ENCODE results near the gene COX20. TPM values are rescaled to one million over a fixed set of nuclear protein-coding genes. Genes with fewer than 3 reads are reported as not detected.

The COX20 gene
- total and polyA plus RNA-seq, 2 donors (not counting 3 experiments of a cell fraction or from before 2014, with no cell fraction given), result 17.1 to 30.2 TPM

DNA sequence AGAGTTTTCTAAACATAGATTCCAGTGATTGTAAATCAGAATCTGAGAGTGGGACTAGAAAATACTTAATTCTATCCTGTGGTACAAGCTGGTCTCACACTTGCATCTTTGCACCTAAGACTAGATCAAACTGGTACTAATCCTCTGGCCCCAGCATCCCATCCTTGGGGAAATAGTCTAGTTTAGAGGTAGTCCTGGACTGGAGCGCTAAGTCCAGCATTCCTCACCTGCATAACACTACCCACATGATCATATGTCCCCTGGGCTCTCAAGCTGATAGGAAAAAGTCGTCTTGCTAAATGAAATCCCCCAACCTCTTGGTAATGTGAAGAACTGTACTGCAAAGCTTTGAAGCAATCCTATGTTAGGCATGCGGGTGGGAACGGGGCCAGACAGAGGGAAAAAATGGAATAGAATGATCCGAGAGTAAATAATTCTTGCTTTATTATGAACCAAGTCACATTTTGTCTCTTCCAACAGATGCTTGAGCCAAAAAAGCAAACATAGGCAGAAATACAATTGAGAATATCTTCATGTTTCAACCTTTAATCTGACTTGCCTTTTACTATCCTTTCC, 4.8 kb downstream of the COX20 start:
- BruUV-seq (replicated peaks), result no TSS peak
- DNase-seq (ENCODE audit: low read depth, low spot score) (no peak), FAIRE-seq (no peak)
- intact Hi-C loops (cut with micrococcal nuclease) (no loop called here), dilution Hi-C loops (cut with MboI; ENCODE audit: extremely low pct_ligation_motif_present, low sequenced_read_pairs) (no loop called here)
- Histone ChIP-seq H3K36me3 (ENCODE audit: control insufficient read depth in 2 of 2, extremely low read depth in 1 of 2, insufficient read depth in 2 of 2, low read length in 2 of 2) (peaks cover 8 to 37% of the 10 kb centered on the region in 2 experiments), H3K4me1 (ENCODE audit: control insufficient read depth, extremely low read depth, insufficient read depth, low read length) (peaks cover 16% of the 10 kb centered on the region), H3K4me3 (replicated peaks in 1 of 3; ENCODE audit: insufficient read depth in 1 of 3, low read depth in 1 of 3, low read length in 3 of 3) (no peak overlapping the region), H3K27me3 (ENCODE audit: control insufficient read depth in 2 of 2, insufficient read depth in 2 of 2, low read length in 2 of 2) (no peaks in the 10 kb centered on the region), H2AFZ (ENCODE audit: low read depth, low read length) (no peak overlapping the region), H3K79me2 (ENCODE audit: control insufficient read depth, insufficient read depth, low read length) (peaks cover 70% of the 10 kb centered on the region), H4K20me1 (replicated peaks; ENCODE audit: control insufficient read depth, extremely low read depth, insufficient read depth, low read length) (no peaks in the 10 kb centered on the region), H3K9me3 (replicated peaks; ENCODE audit: control insufficient read depth, insufficient read depth, low read length) (no peaks in the 10 kb centered on the region), H3K4me2 (ENCODE audit: insufficient read depth, low read length) (no peak overlapping the region), H3K9me1 (replicated peaks; ENCODE audit: control insufficient read depth, extremely low read depth, insufficient read depth, low read length) (no peaks in the 10 kb centered on the region), H3K9ac (replicated peaks; ENCODE audit: extremely low read depth, insufficient read depth, low read length) (no peak overlapping the region), H3K27ac (ENCODE audit: insufficient read depth, low read depth, low read length) (no peak overlapping the region)
- TF ChIP-seq JUN (IDR thresholded peaks at IDR 0.05; ENCODE audit: borderline replicate concordance, insufficient read depth, insufficient read length, low read depth) (no peak), POLR2A (IDR thresholded peaks at IDR 0.05; ENCODE audit: low read depth, low read length) (no peak), POLR2AphosphoS5 (IDR thresholded peaks at IDR 0.05; ENCODE audit: insufficient read depth, low read depth, low read length) (no peak), EZH2 (IDR thresholded peaks at IDR 0.05; ENCODE audit: borderline replicate concordance, low read depth, low read length, severe bottlenecking) (no peak), FOS (IDR thresholded peaks at IDR 0.05; ENCODE audit: borderline replicate concordance, insufficient read depth, low read length) (no peak), MYC (IDR thresholded peaks at IDR 0.05; ENCODE audit: low read depth, low read length) (no peak), GATA2 (IDR thresholded peaks at IDR 0.05; ENCODE audit: insufficient read depth, insufficient read length, low read depth, low read length) (no peak)
- TF ChIP-seq, protein P1, sequence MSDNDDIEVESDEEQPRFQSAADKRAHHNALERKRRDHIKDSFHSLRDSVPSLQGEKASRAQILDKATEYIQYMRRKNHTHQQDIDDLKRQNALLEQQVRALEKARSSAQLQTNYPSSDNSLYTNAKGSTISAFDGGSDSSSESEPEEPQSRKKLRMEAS (IDR thresholded peaks at IDR 0.05; ENCODE audit: insufficient read depth, insufficient read length), result no peak
- TF ChIP-seq, protein P2, sequence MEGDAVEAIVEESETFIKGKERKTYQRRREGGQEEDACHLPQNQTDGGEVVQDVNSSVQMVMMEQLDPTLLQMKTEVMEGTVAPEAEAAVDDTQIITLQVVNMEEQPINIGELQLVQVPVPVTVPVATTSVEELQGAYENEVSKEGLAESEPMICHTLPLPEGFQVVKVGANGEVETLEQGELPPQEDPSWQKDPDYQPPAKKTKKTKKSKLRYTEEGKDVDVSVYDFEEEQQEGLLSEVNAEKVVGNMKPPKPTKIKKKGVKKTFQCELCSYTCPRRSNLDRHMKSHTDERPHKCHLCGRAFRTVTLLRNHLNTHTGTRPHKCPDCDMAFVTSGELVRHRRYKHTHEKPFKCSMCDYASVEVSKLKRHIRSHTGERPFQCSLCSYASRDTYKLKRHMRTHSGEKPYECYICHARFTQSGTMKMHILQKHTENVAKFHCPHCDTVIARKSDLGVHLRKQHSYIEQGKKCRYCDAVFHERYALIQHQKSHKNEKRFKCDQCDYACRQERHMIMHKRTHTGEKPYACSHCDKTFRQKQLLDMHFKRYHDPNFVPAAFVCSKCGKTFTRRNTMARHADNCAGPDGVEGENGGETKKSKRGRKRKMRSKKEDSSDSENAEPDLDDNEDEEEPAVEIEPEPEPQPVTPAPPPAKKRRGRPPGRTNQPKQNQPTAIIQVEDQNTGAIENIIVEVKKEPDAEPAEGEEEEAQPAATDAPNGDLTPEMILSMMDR (IDR thresholded peaks at IDR 0.05; ENCODE audit: extremely low read depth in 1 of 2, insufficient read depth in 1 of 2, low read depth in 1 of 2, low read length in 2 of 2), result no peak
- ChIA-PET CTCF (interaction anchor here (0.5 to 2.1 kb wide), 3 partner anchors 22 to 202 kb away, joined by 3 to 10 read pairs (median 4); no protein-coding TSS in a partner anchor), POLR2A (no interaction called here)
